Gastroesophageal sphincter (tissue), 3 donors: Measurements from ENCODE around the gene MYH11.

Experiments
- EP300 ChIP-seq: sonication (generic); formaldehyde crosslinking; IDR thresholded peaks from one replicate; pipeline ENCODE4 v1.6.1; 2017; ENCODE audit warnings: antibody characterized with exemption, mild to moderate bottlenecking
- POLR2A ChIP-seq, 2 donors: fragments of 450-650 bp; IDR thresholded peaks; one replicate each; pipeline ENCODE4 v1.6.1; 2017; ENCODE audit warnings: antibody characterized with exemption in 2 of 2, mild to moderate bottlenecking in 2 of 2, moderate library complexity in 1 of 2
- POLR2AphosphoS5 ChIP-seq: sonication (generic); formaldehyde crosslinking; IDR thresholded peaks from one replicate; pipeline ENCODE4 v1.6.1; 2017; ENCODE audit warnings: antibody characterized with exemption
- TF ChIP-seq, protein P1 (sequence below), 4 experiments: fragments of 200-600 bp in 2 of 4; fragments of 450-650 bp in 2 of 4; sonication (generic) in 1 of 4; IDR thresholded peaks; one replicate each; pipeline ENCODE4 v1.5.1; 2017 to 2019; ENCODE audit warnings: antibody characterized with exemption in 4 of 4, mild to moderate bottlenecking in 2 of 4, moderate library complexity in 2 of 4

DNA sequence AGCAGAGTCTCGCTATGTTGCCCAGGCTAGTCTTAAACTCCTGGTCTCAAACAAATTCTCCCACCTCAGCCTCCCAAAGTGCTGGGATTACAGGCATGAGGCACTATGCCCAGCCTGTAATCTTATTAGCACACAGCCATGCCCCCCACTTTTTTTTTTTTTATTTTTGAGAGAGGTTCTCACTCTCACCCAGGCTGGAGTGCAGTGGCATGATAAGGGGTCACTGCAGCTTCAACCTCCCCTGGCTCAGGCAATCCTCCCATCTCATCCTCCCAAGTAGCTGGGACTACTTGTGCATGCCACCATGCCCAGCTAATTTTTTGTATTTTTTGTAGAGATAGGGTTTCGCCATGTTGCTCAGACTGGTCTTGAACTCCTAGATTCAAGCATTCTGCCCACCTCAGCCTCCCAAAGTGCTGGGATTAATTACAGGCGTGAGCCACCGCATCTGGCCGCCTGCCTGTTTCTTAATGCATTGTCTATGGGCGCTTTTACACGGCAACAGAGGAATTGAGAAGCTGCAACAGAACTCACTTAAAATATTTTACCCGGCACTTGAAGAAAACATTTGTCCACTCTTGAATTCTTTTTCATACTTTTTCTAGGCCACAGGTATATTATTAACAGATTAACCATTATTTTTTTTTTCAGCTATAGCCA, 40.4 kb upstream of the MYH11 start:
- TF ChIP-seq EP300, result no peak
- TF ChIP-seq, protein P1, sequence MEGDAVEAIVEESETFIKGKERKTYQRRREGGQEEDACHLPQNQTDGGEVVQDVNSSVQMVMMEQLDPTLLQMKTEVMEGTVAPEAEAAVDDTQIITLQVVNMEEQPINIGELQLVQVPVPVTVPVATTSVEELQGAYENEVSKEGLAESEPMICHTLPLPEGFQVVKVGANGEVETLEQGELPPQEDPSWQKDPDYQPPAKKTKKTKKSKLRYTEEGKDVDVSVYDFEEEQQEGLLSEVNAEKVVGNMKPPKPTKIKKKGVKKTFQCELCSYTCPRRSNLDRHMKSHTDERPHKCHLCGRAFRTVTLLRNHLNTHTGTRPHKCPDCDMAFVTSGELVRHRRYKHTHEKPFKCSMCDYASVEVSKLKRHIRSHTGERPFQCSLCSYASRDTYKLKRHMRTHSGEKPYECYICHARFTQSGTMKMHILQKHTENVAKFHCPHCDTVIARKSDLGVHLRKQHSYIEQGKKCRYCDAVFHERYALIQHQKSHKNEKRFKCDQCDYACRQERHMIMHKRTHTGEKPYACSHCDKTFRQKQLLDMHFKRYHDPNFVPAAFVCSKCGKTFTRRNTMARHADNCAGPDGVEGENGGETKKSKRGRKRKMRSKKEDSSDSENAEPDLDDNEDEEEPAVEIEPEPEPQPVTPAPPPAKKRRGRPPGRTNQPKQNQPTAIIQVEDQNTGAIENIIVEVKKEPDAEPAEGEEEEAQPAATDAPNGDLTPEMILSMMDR (IDR thresholded peaks at IDR 0.05), result no peak
- TF ChIP-seq POLR2A (IDR thresholded peaks at IDR 0.05), result no peak
- TF ChIP-seq POLR2AphosphoS5, result no peak
